HG03575 (cell line): ENCODE measurements around the gene KCNK17.

Experiments used
- ATAC-seq: cut with Tn5 transposase; IDR thresholded peaks from one replicate; pipeline ENCODE4 v1.9.1; 2021; ENCODE audit not compliant: unreplicated experiment, insufficient number of reproducible peaks, low FRiP score; ENCODE audit errors: extremely low read depth

The KCNK17 gene

GRCh38 chr6:39279539-39279938 is 34.7 kb downstream of the KCNK17 start:
- no peak for ATAC-seq

GRCh38 chr6:39276379-39276995 is 37.7 kb downstream of the KCNK17 start:
- ATAC-seq: no peak

DNA sequence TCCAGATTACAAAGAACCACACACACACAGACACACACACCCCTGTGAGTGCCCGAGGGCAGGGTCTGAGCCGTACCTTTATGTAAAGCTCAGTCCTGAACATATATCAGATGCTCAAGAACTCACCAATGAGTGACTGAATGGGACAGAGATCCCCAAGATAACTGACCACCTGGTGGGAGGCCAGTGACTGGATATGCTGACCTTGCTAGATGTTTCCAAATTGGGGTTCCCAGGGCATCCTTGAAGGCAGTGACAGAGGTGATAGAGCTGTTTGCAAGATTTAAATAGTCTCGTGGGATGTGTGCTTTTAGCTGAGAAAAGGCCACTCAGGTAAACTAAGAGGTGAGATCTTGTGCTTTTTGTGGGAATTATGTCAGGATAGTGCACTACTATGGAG is 39.3 kb downstream of the KCNK17 start:
- no peak for ATAC-seq

GRCh38 chr6:39274471-39274870 is 39.7 kb downstream of the KCNK17 start:
- no peak for ATAC-seq

DNA sequence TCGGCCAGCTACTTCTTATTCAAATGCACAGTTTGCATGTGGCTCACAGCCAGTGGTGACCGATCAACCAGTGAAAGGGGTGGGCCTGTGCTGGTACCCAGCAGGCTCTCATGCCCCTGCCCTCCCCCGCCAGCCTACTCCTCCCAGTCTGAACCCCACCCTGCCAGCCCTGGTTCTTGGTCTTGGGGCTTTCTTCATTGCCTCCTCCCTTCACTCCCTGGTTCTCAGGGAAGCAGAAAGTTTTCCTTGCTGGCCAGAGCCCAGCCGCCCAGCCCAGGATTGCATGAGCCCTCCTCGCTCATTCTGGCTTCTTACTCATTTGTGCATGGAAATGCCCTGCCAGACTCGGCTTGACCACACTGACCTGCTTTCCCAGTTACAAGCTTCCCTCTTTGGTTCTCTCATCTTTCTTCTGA is 40.8 kb downstream of the KCNK17 start:
- ATAC-seq: no peak

- ATAC-seq: no peak
Measured at GRCh38 chr6:39269961-39270360, 44.3 kb downstream of the KCNK17 start.

DNA sequence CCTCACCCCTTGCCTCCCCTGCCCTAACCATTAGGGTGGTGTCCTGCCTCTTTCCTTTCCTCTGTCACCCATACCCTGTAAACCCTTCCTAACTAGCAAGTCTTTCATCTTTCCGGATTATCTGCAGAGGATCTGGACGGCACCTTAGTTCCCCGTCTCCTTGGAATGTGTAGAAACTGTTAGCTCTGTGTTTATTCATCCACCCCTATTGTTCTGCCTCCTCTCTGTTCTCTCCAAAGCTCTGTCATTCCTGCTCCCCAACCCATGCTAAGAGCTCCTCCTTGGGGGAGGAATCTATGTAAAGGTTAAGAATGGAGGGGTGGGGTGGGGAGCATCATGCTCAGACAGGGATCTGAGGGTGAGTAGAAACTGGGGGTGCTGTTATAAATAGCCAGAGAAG is 45.5 kb downstream of the KCNK17 start:
- no peak for ATAC-seq

GRCh38 chr6:39268171-39268570 is 46.0 kb downstream of the KCNK17 start:
- no peak for ATAC-seq

GRCh38 chr6:39266782-39267355 is 47.4 kb downstream of the KCNK17 start:
- no peak for ATAC-seq

GRCh38 chr6:39266375-39266774 is 47.8 kb downstream of the KCNK17 start:
- ATAC-seq: no peak

- no peak for ATAC-seq
Measured at GRCh38 chr6:39263303-39264037, 50.7 kb downstream of the KCNK17 start.

DNA sequence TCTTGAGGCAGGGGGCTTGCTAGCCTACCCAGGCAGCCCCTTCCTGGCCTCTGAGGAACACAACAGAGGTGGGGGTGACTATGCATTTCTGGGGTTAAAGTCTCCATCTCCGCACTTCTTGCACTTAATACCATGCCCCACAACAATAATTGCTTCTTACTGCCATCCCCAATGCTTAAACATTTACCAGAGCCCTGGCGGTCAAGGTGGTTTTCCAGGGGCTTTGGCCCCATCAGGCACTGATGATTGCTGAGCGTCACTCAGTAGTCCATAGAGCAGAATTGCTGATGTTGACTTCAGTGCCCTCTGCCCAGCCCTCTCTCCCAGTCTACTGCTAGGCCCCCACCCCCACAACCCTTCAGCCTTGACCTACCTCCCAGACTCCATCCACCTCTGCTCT is 52.5 kb downstream of the KCNK17 start:
- no peak for ATAC-seq

GRCh38 chr6:39260953-39261352 is 53.3 kb downstream of the KCNK17 start:
- ATAC-seq: no peak

DNA sequence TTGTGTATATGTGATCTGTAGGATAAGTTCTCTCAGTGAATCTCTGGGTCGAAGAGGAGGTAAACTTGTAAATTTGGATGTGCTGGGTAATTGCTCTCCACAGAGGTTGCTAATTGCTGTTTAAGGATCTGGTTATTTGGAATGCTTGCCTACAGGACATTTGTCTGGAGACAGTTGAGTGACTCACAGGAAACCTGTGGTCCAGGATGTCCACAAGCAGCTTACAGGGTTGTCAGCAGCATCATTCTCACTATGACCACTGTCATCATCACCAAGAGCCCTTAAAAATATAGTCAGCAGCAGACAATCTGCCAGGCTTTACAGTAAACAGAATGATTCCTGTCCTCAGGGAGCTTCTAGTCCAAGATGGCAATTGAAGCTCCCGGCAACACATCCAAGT is 53.8 kb downstream of the KCNK17 start:
- ATAC-seq: no peak

DNA sequence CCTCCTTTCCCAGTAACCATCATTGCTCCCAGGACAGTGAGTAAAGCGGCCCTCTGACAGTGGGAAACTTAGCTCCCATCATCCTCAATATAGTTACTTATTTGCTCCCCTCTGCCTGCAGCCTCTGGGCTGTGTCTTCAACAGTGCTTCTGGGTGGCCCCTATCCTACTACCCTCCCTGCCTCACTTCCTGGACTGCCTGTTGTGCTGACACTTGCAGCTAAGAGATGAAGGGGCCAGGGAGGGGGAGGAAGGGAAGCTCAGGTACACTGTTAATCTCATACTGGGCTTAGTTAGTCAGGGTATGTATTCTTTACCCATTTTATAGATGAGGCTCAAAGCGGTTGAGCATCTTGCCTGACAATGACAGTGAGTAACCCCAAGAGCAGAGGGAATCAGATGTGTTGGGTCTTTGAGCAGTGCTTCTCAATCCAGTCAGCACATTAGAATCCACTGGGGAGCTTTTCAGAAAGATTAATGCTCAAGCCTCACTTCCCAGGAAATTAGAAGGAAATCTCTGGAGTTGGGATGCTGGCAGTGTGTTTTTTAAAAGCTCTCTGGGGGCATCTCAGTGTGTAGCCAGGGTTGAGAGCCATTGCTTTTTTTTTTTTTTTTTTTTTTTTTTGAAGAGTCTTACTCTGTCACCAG is 57.8 kb downstream of the KCNK17 start:
- ATAC-seq: no peak

DNA sequence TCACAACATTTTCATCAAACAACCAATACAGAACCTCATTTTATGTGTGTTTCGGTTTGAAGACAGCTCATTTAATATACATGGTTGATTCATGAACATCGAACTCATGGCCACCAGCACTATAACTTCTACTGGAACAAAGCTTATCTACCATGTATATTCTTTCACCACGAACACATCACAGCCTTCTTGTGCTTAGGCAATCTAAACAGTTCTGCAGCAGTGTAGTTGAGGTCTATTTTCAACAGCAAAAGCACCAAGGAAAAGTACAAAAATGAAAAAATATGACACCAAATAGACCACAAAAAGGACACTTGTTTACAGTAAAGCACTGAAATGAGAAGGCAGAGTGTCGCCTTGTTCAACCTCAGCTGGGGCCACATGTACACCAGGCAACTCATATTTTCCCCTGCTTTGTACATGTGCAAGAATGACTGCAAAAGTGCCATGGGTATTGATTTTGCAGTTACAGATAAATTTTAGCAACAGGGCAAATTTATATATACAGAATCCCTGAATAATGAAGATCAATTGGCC is 59.2 kb downstream of the KCNK17 start:
- ATAC-seq: no peak

DNA sequence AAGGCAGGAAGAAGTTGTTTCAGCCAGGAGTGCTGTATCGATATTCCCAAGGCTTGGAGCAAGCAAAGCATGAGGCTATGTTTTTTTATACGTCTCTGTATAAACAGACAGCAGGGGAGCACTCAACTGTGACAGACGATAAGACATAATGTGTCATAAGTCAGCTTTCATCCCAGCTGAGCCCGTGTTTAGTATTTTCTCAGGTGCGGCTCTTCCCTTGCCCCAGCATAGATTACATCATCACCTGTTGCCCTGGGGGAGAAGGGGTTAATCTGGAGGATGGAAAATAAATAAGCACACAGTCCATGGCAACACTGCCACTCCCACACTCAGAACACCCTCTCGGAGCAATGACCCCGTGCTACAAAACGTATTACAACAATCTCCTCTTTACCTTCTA is 62.8 kb downstream of the KCNK17 start:
- no peak for ATAC-seq

GRCh38 chr6:39250507-39250906 is 63.7 kb downstream of the KCNK17 start:
- no peak for ATAC-seq

DNA sequence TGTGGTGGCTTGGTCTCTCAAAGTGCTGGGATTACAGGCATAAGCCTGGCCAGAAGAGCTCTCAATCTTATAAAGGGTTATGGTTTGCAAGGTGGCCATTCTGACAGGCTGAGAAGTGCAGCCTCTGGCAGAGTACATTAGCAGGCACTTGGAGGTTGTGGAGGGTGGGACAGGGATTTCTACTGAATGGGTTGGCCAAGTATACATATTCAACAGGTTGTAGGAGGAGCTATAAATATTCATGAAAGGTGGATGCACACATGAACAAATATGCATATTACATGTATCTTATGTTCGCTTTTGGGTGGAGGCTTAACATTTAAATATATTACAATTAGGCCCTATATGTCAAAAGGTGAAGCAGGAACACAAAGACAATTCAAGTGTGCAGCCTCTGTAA is 64.9 kb downstream of the KCNK17 start:
- no peak for ATAC-seq
